Gastroesophageal sphincter (tissue), 3 donors: Measurements from ENCODE around the gene SPG7.

Experiments
- EP300 ChIP-seq: sonication (generic); formaldehyde crosslinking; IDR thresholded peaks from one replicate; pipeline ENCODE4 v1.6.1; 2017; ENCODE audit warnings: antibody characterized with exemption, mild to moderate bottlenecking
- POLR2A ChIP-seq, 2 donors: fragments of 450-650 bp; IDR thresholded peaks; one replicate each; pipeline ENCODE4 v1.6.1; 2017; ENCODE audit warnings: antibody characterized with exemption in 2 of 2, mild to moderate bottlenecking in 2 of 2, moderate library complexity in 1 of 2
- TF ChIP-seq, protein P1 (sequence below), 4 experiments: fragments of 200-600 bp in 2 of 4; fragments of 450-650 bp in 2 of 4; sonication (generic) in 1 of 4; IDR thresholded peaks; one replicate each; pipeline ENCODE4 v1.5.1; 2017 to 2019; ENCODE audit warnings: antibody characterized with exemption in 4 of 4, mild to moderate bottlenecking in 2 of 4, moderate library complexity in 2 of 4

DNA sequence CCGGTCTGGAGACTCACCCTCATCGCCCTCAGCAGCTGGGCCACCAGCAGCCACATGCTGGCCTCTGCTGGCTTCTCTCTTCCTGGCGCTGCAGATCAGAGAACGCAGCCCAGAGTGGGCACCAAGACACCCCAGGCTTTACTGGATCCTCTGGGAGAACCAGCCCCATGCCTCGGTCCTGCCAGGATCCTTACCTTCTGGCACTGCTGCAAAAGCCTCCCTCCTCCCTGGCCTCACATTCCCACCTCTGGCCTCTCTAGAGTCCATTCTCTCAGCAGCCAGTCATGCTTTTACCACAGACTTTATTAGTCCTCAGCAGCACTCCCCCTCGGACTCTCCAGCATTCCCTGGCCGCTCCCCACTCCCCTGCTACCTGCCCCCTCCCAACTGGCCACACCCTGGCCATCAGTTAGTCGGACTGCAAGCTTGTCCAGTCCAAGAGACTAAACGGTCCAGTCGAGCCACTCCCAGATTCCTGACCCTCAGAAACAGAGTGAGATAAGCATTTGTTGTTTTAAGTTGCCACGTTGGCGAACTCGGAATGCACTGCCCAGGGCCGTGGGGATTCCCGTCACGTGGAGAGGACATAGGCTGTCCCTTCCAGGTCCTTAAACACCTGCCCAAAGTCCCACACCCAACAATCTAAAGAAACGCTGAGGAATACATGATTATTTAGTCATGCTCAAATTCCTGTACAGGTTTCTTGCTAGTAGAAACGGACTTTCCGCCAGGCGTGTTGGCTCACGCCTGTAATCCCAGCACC is 5.9 kb upstream of the SPG7 start:
- no peak for TF ChIP-seq EP300
- TF ChIP-seq, protein P1, sequence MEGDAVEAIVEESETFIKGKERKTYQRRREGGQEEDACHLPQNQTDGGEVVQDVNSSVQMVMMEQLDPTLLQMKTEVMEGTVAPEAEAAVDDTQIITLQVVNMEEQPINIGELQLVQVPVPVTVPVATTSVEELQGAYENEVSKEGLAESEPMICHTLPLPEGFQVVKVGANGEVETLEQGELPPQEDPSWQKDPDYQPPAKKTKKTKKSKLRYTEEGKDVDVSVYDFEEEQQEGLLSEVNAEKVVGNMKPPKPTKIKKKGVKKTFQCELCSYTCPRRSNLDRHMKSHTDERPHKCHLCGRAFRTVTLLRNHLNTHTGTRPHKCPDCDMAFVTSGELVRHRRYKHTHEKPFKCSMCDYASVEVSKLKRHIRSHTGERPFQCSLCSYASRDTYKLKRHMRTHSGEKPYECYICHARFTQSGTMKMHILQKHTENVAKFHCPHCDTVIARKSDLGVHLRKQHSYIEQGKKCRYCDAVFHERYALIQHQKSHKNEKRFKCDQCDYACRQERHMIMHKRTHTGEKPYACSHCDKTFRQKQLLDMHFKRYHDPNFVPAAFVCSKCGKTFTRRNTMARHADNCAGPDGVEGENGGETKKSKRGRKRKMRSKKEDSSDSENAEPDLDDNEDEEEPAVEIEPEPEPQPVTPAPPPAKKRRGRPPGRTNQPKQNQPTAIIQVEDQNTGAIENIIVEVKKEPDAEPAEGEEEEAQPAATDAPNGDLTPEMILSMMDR (IDR thresholded peaks at IDR 0.05), result no peak
- TF ChIP-seq POLR2A (IDR thresholded peaks at IDR 0.05), result no peak
